Neural progenitor cell (in vitro differentiated cells): Measurements from ENCODE around the gene SLC25A12. TPM values are rescaled to one million over a fixed set of nuclear protein-coding genes. Genes with fewer than 3 reads are reported as not detected.
"Not testable (repeated sequence)": the region's sequence is repeated elsewhere in the genome, so short reads cannot be mapped to it uniquely, and the experiment has no call there.

Source experiments
- DNase-seq: peaks from one replicate; pipeline ENCODE4 v3.0.0-alpha.2; 2016; ENCODE audit warnings: low spot score
- H2AFZ ChIP-seq: fragments of 200-600 bp; sonication (generic); replicated peaks from 2 replicates; pipeline ENCODE4 v1.6.1; 2016; ENCODE audit warnings: antibody characterized with exemption
- H3F3A ChIP-seq: fragments of 200-600 bp; sonication (generic); 2 replicates; pipeline ENCODE4 v1.6.1; 2016; ENCODE audit warnings: antibody characterized with exemption, low read depth
- H3K27ac ChIP-seq: fragments of 200-600 bp; sonication (generic); 2 replicates; pipeline ENCODE4 v1.5.1; 2016; ENCODE audit warnings: mild to moderate bottlenecking
- H3K27me3 ChIP-seq: fragments of 200-600 bp; sonication (generic); 2 replicates; pipeline ENCODE4 v1.6.1; 2016; ENCODE audit warnings: mild to moderate bottlenecking, moderate library complexity
- H3K36me3 ChIP-seq: fragments of 200-600 bp; sonication (generic); 2 replicates; pipeline ENCODE4 v1.5.1; 2016
- H3K4me1 ChIP-seq: fragments of 200-600 bp; sonication (generic); 2 replicates; pipeline ENCODE4 v1.6.1; 2016; ENCODE audit warnings: mixed run types
- H3K4me2 ChIP-seq: fragments of 200-600 bp; sonication (generic); 2 replicates; pipeline ENCODE4 v1.6.1; 2016
- H3K4me3 ChIP-seq: fragments of 200-600 bp; sonication (generic); 2 replicates; pipeline ENCODE4 v1.5.1; 2016
- H3K79me2 ChIP-seq: fragments of 200-600 bp; sonication (generic); 2 replicates; pipeline ENCODE4 v1.6.1; 2016; ENCODE audit warnings: low read depth
- H3K9ac ChIP-seq: fragments of 200-600 bp; sonication (generic); 2 replicates; pipeline ENCODE4 v1.6.1; 2016
- H3K9me3 ChIP-seq: fragments of 200-600 bp; sonication (generic); 2 replicates; pipeline ENCODE4 v1.5.1; 2016; ENCODE audit warnings: low read depth
- H4K20me1 ChIP-seq: fragments of 200-600 bp; sonication (generic); 2 replicates; pipeline ENCODE4 v1.6.1; 2016; ENCODE audit warnings: low read depth
- H3K27ac Mint-ChIP-seq: 3 replicates; pipeline ENCODE4 v1.8.0; 2021; ENCODE audit warnings: mixed read lengths
- H3K27me3 Mint-ChIP-seq: 2 replicates; pipeline ENCODE4 v1.8.0; 2022; ENCODE audit warnings: low read depth, mild to moderate bottlenecking, inconsistent platforms, moderate library complexity, mixed read lengths; ENCODE audit not compliant: insufficient read depth
- H3K36me3 Mint-ChIP-seq: 3 replicates; pipeline ENCODE4 v1.8.0; 2021; ENCODE audit warnings: mixed read lengths
- H3K4me1 Mint-ChIP-seq: 3 replicates; pipeline ENCODE4 v1.8.0; 2021; ENCODE audit warnings: mixed read lengths
- H3K4me3 Mint-ChIP-seq: 3 replicates; pipeline ENCODE4 v1.8.0; 2021; ENCODE audit warnings: mild to moderate bottlenecking, moderate library complexity, mixed read lengths
- H3K9me3 Mint-ChIP-seq: 3 replicates; pipeline ENCODE4 v1.8.0; 2020; ENCODE audit warnings: mixed read lengths
- CTCF ChIP-seq: fragments of 200-600 bp; sonication (generic); IDR thresholded peaks from 2 replicates; pipeline ENCODE4 v1.5.1; 2017; ENCODE audit warnings: antibody characterized with exemption, mild to moderate bottlenecking
- EZH2 ChIP-seq: fragments of 200-600 bp; sonication (generic); IDR thresholded peaks from 2 replicates; pipeline ENCODE4 v1.6.1; 2017; ENCODE audit warnings: antibody characterized with exemption, mild to moderate bottlenecking, moderate library complexity
- EZH2phosphoT487 ChIP-seq: fragments of 200-600 bp; sonication (generic); IDR thresholded peaks from 2 replicates; pipeline ENCODE4 v1.6.1; 2017; ENCODE audit warnings: antibody characterized with exemption
- total RNA-seq: library from RNA; depleted of rRNA; stranded (reverse); fragments of >200 nt; gene quantifications from 2 replicates; pipeline ENCODE4 v1.2.3, GENCODE V29; 2015; ENCODE audit warnings: low replicate concordance

Gene SLC25A12
- total RNA-seq, 1 donor from 2014 or later: 1.4 TPM

- Histone ChIP-seq H3K27me3 (no peaks in the 10 kb centered on the region), H3K4me2 (no peak overlapping the region), H2AFZ (no peak overlapping the region), H3K4me1 (peaks cover 24% of the 10 kb centered on the region), H3F3A (peaks cover 11% of the 10 kb centered on the region), H3K36me3 (no peaks in the 10 kb centered on the region), H3K79me2 (no peaks in the 10 kb centered on the region), H3K27ac (no peak overlapping the region), H3K9me3 (no peaks in the 10 kb centered on the region), H3K9ac (no peak overlapping the region), H3K4me3 (no peak overlapping the region), H4K20me1 (no peaks in the 10 kb centered on the region)
- DNase-seq: no peak
- H3K4me1 Mint-ChIP-seq: peaks cover 15% of the 10 kb centered on the region
- H3K36me3 Mint-ChIP-seq: peaks cover 45% of the 10 kb centered on the region
- no peak overlapping the region for H3K4me3 Mint-ChIP-seq
- no peak overlapping the region for H3K27ac Mint-ChIP-seq
- H3K27me3 Mint-ChIP-seq: no peaks in the 10 kb centered on the region
- no peaks in the 10 kb centered on the region for H3K9me3 Mint-ChIP-seq
- no peak for TF ChIP-seq EZH2
- no peak for TF ChIP-seq EZH2phosphoT487
- TF ChIP-seq CTCF: no peak
These were observed 108.6 kb downstream of the SLC25A12 start for GRCh38 chr2:171785450-171785849.

- no peak overlapping the region for H2AFZ ChIP-seq
- Mint-ChIP-seq H3K36me3 (peaks cover 34% of the 10 kb centered on the region), H3K27me3 (no peaks in the 10 kb centered on the region), H3K4me3 (no peak overlapping the region), H3K4me1 (no peaks in the 10 kb centered on the region), H3K27ac (no peak overlapping the region), H3K9me3 (peaks cover 22% of the 10 kb centered on the region)
- H3K79me2 ChIP-seq: no peaks in the 10 kb centered on the region
- TF ChIP-seq EZH2 (no peak), EZH2phosphoT487 (no peak), CTCF (no peak)
- no peaks in the 10 kb centered on the region for H3K36me3 ChIP-seq
- H3K4me3 ChIP-seq: no peak overlapping the region
- no peak overlapping the region for H3K27ac ChIP-seq
- no peak overlapping the region for H3K9ac ChIP-seq
- H4K20me1 ChIP-seq: no peaks in the 10 kb centered on the region
- no peaks in the 10 kb centered on the region for H3K27me3 ChIP-seq
- H3K9me3 ChIP-seq: peaks cover 4% of the 10 kb centered on the region
- no peaks in the 10 kb centered on the region for H3F3A ChIP-seq
- H3K4me1 ChIP-seq: no peaks in the 10 kb centered on the region
- DNase-seq: no peak
- no peak overlapping the region for H3K4me2 ChIP-seq
These were observed 115.5 kb downstream of the SLC25A12 start for GRCh38 chr2:171778515-171778914.

- not testable (repeated sequence) for H3K27me3 Mint-ChIP-seq, H3K4me3 ChIP-seq, H3K4me1 ChIP-seq, H3K27ac ChIP-seq, H3K36me3 ChIP-seq, H3K4me3 Mint-ChIP-seq, H3K9ac ChIP-seq, H4K20me1 ChIP-seq, H2AFZ ChIP-seq, H3K27me3 ChIP-seq, H3K79me2 ChIP-seq, H3K27ac Mint-ChIP-seq, H3K4me2 ChIP-seq, H3F3A ChIP-seq, H3K9me3 ChIP-seq, DNase-seq, H3K4me1 Mint-ChIP-seq
- Mint-ChIP-seq H3K9me3 (peaks cover 39% of the 10 kb centered on the region), H3K36me3 (peaks cover 28% of the 10 kb centered on the region)
These were observed 119.5 kb downstream of the SLC25A12 start for GRCh38 chr2:171774581-171774980.

- Histone ChIP-seq H3F3A (no peaks in the 10 kb centered on the region), H4K20me1 (no peaks in the 10 kb centered on the region), H3K9me3 (peaks cover 5% of the 10 kb centered on the region), H3K9ac (no peak overlapping the region), H3K4me2 (no peak overlapping the region), H3K4me1 (no peaks in the 10 kb centered on the region), H3K27ac (no peak overlapping the region), H3K79me2 (no peaks in the 10 kb centered on the region), H2AFZ (no peak overlapping the region), H3K4me3 (no peak overlapping the region), H3K36me3 (no peaks in the 10 kb centered on the region), H3K27me3 (no peaks in the 10 kb centered on the region)
- TF ChIP-seq EZH2phosphoT487 (no peak), EZH2 (no peak), CTCF (no peak)
- Mint-ChIP-seq H3K27me3 (peaks cover 2% of the 10 kb centered on the region), H3K4me1 (no peaks in the 10 kb centered on the region), H3K9me3 (peaks cover 28% of the 10 kb centered on the region), H3K36me3 (peaks cover 21% of the 10 kb centered on the region), H3K27ac (no peak overlapping the region), H3K4me3 (no peak overlapping the region)
- DNase-seq: no peak
These were observed 121.7 kb downstream of the SLC25A12 start for GRCh38 chr2:171772373-171772772.
